HG03432 (cell line): Measurements from ENCODE around the gene CEP20.
"Not testable (repeated sequence)": the region's sequence is repeated elsewhere in the genome, so short reads cannot be mapped to it uniquely, and the experiment has no call there.

Source experiments
- ATAC-seq: cut with Tn5 transposase; IDR thresholded peaks from one replicate; pipeline ENCODE4 v1.9.1; 2021; ENCODE audit warnings: mild to moderate bottlenecking, moderate library complexity; ENCODE audit not compliant: unreplicated experiment

Gene CEP20

DNA sequence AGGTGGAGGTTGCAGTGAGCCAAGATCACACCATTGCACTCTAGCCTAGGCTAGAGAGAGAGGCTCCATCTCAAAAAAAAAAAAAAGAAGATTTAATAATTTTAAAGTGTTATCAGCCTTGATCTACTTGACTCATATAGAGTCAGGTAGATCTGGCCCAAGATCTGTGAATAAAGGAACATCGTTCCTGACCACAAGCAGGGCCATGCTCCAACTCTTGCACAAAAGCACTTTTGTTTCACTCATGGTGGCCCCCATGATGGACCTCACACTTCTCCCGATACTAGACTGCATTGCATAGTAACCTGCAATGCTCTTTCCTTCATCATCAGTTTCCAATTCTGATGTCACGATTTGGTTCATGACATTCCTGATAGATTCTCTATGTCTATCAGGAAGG, 26.4 kb downstream of the CEP20 start:
- ATAC-seq, result no peak

DNA sequence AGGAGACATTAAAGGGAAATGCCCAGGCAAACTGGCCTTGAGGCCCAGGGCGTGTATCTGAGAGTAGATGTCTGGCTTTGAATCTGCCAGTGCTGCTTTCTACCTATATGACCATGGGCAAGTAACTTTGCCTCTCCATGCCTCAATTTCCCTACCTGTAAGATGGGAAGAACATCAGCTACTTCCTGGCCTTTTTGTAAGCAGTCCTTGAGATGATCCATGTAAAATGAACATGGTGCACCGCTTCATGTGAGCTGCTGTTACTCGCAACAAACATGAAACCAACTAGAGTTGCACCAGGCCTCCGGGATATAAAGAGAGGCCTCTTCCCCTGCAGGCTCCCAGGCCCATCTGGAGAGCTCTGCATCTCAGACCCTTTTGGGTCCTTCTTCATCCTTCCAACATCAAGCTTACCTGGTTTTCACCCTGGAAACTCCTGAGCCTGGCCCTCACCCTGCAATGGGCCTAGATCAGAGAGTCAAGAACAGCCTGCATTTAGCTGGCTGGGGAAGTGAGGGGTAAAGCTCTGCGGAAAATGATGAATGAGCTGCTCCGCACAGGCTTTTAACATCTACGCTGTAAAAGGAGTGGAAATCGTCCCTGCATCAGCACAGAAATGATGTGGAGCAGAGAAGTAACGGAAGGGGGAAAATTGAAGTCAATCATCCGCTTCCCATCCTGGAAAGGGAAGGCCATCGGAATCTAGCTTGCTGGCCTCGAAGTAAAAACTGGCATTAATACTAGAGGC, 29.3 kb downstream of the CEP20 start:
- no peak for ATAC-seq

- ATAC-seq, result no peak
Measured at GRCh38 chr16:15857724-15858560, 30.5 kb downstream of the CEP20 start.

DNA sequence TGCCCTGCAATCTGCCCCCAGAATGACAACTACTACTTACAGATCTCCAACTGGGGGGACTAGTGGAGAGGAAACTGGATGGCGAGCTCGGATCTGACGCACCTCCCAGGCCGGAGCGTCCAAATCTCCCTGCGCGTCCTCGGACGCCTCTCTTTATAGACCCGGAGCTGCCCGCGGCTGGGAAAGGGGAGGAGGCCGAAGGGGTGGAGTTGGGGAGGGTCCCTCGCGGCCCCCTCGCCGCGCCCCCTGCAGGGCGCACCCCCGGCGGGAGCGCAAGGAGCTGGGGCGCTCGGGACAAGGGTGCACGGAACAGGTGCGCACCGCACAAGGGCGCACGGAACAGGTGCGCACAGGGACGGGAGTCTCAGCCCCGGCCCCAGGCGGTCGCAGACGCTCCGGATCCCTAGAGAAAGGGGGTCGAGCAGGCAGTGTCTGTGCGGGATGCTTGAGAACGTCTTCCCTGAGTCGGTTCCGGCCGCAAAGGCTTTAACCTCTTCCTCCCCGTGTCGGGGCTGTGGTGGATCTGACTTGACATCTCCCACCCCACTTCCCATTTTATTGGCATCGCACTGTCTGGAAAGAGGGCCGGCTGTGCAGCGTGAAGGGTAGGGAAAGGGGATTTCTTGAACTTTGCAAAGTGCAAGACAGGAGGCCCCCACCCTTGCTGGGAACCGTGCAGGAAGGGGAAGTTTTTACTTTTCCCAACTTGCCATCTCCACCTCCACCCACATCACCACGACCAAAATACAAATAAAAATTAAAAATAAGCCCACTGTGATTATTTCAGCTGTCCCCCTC, 31.3 kb downstream of the CEP20 start, which contains the start of gene MYH11:
TSS of gene MYH11 (minus strand) at position 128 of the 798 bp plus-strand sequence. CDS start 18,776 bp downstream, outside the sequence.
- ATAC-seq, result no peak

DNA sequence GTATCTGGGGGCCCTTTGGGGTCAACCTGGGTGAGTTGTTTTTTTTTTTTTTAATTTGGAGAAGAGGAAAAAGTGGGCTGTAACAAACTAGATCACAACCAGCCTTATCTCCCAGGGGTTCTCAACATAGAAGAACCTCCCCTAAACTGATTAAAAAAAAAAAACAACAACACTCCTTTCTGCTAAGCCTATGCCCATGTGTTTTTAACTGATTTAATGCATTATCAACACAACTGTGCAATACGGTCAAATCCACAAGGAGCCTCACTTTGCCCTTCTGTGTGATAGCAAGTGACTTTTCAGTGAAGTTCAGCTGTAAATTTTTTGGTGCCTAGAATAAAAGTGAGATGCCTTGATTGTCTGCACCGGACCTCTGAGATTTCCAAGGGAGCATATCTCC, 32.2 kb downstream of the CEP20 start:
- ATAC-seq, result no peak

DNA sequence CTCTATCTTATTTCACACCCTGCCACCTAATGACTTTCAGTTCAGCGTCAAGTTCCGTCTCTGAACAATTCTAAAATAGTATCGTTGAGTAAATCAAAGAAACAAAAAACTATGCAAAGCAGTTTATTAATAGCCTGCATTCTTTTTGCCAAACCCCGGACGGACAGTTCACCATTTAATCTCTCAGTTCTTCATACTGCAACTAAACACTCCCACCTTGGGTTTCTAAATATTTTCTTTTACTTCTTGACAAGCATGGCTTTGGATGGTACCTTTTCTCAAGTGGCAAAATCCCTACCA, 32.7 kb downstream of the CEP20 start:
- peak; percentile 79 for ATAC-seq

DNA sequence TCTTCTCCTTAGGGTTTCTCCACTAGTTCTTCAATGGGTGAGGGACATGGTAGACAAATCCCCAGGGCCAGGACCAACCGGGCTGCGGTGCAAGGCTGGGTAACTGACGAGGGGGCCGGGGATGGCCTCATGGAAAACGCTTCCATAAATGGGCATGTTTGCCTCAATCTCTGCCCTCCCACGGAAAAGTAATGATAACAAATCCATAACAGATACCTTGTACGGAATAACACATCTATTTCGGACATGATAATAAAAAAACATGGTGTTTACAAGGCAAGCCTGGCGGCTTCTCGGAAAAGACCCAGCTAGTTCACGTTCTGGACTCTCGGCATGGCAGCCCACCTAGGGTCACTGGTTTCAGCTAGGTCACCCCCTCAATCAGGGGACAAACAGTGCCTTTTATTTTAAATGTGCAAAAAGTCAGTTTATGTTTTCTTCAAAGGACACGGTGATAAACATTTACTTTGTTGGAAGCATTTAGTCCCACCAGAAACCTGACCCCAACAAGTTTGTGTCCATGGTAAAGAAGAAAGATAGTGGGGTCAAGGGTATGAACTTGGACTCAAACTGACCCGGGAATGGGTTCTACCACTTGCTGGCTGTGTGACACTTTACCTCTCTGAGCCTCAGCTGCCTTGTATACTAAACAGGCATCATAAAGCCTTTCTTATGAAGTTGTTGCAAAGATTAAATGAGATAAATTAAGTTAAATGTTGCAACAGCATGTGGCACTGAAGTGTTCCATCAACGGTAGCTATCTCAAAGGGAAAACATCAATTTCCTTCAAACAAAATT, 33.3 kb downstream of the CEP20 start:
- no peak for ATAC-seq

GRCh38 chr16:15854061-15854460, 34.3 kb downstream of the CEP20 start:
- no peak for ATAC-seq

DNA sequence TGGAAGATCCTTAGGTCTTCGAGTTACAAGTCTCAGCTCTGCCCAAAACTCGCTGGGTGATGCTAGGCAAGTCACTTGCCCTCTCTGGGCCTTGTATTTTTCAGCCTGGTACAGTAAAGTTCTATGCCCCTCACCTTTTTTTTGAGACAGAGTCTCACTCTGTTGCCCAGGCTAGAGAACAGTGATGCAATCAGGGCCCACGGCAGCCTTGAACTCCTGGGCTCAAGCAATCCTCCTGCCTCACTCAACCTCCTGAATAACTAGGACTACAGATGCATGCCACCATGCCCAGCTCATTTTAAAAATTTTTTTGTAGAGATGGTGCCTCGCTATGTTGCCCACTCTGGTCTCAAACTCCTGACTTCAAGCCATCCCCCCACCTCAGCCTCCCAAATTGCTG, 35.4 kb downstream of the CEP20 start:
- no peak for ATAC-seq

- ATAC-seq, result not testable (repeated sequence)
Measured at GRCh38 chr16:15850555-15850954, 37.8 kb downstream of the CEP20 start.

GRCh38 chr16:15849209-15849981, 39.0 kb downstream of the CEP20 start:
- no peak for ATAC-seq

- ATAC-seq, result no peak
Measured at GRCh38 chr16:15847611-15848175, 40.7 kb downstream of the CEP20 start.

DNA sequence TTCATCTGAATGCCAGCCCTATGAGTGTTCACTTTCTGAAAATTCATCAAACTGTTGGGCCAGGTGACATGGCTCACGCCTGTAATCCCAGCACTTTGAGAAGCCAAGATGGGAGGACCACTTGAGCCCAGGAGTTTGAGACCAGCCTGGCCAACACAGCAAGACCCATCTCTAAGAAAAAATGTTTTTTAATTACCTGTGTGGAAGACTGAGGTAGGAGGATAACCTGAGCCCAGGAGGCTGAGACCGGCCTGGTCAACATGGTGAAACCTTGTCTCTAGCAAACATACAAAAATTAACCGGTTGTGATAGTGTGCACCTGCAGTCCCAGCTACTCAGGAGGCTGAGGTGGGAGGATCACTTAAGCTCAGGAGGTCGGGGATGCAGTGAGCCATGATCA, 41.9 kb downstream of the CEP20 start:
- ATAC-seq, result no peak

DNA sequence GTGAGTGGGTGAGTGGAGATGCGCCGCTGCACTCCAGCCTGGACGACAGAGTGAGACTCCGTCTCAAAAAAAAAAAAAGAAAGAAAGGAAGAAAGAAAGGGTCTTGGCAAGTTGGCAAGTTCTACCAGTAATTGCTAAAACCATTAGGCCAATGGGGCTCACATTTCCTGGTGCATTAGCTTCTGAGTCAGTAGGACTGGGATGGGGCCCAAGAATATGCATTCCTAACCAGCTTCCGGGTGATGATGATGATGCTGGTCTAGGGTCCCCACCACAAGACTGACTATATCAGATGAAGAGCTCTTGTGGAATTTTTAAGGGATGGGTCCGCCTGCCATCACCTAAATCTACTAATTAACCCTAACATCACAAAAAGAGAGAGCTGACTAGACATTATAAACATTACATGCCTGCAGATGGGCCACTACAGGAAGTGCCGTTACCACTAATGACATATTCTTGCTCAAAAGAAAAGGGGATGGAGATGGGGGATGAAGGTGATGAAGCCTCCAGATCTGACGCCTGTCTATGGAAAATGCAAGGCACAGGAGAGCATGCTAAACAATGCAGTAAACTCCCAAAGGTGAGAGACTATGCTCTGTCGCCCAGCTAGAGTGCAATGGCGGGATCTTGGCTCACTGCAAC, 44.6 kb downstream of the CEP20 start:
- ATAC-seq, result no peak

DNA sequence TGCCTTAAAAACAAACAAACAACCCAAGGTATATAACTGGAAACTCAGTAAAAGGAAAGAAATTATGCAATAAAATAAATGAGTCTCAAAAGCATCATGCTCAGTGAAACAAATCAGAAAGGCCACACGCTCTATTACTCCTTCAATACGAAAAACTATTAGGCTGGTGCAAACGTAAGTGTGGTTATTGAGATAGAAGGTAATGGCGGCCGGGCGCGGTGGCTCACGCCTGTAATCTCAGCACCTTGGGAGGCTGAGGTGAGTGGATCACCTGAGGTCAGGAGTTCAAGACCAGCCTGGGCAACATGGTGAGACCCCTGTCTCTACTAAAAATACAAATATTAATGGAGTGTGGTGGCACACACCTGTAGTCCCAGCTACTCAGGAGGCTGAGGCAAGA, 49.2 kb downstream of the CEP20 start:
- ATAC-seq, result not testable (repeated sequence)

GRCh38 chr16:15837761-15838160, 50.6 kb downstream of the CEP20 start:
- no peak for ATAC-seq

GRCh38 chr16:15836965-15837611, 51.3 kb downstream of the CEP20 start:
- no peak for ATAC-seq

GRCh38 chr16:15836074-15836473, 52.3 kb downstream of the CEP20 start:
- ATAC-seq, result no peak
